GM19438 (cell line): ENCODE results near the gene LHX1.

Experiments used
- ATAC-seq: cut with Tn5 transposase; IDR thresholded peaks from one replicate; pipeline ENCODE4 v1.9.1; 2021; ENCODE audit warnings: low read depth; ENCODE audit not compliant: unreplicated experiment

Gene LHX1

GRCh38 chr17:36937001-36937958 is at the start of gene LHX1:
LHX1 (plus strand) TSS chr17:36937475; CDS start chr17:36938198, 723 bp downstream.
- ATAC-seq, result no peak

- ATAC-seq, result no peak
Measured at GRCh38 chr17:36888236-36888951, 48.9 kb upstream of the LHX1 start.

GRCh38 chr17:36889770-36890349 is 47.4 kb upstream of the LHX1 start:
- ATAC-seq, result no peak

GRCh38 chr17:36890398-36891168 is 46.7 kb upstream of the LHX1 start:
- no peak for ATAC-seq

GRCh38 chr17:36892112-36892838 is 45.0 kb upstream of the LHX1 start:
- ATAC-seq, result no peak

- no peak for ATAC-seq
Measured at GRCh38 chr17:36894177-36894576, 43.1 kb upstream of the LHX1 start.

- no peak for ATAC-seq
Measured at GRCh38 chr17:36894925-36895324, 42.4 kb upstream of the LHX1 start.

- ATAC-seq, result no peak
Measured at GRCh38 chr17:36899250-36900159, 37.8 kb upstream of the LHX1 start.

- ATAC-seq, result no peak
Measured at GRCh38 chr17:36900160-36900512, 37.1 kb upstream of the LHX1 start.

GRCh38 chr17:36901506-36901905 is 35.8 kb upstream of the LHX1 start:
- ATAC-seq, result no peak

GRCh38 chr17:36907407-36907806 is 29.9 kb upstream of the LHX1 start:
- ATAC-seq, result no peak

GRCh38 chr17:36910513-36910912 is 26.8 kb upstream of the LHX1 start:
- ATAC-seq, result no peak

- no peak for ATAC-seq
Measured at GRCh38 chr17:36911001-36911400, 26.3 kb upstream of the LHX1 start.

GRCh38 chr17:36913132-36913531 is 24.1 kb upstream of the LHX1 start:
- no peak for ATAC-seq

- ATAC-seq, result no peak
Measured at GRCh38 chr17:36918211-36918691, 19.0 kb upstream of the LHX1 start.

GRCh38 chr17:36919407-36919968 is 17.8 kb upstream of the LHX1 start:
- ATAC-seq, result no peak

- ATAC-seq, result no peak
Measured at GRCh38 chr17:36920032-36921005, 17.0 kb upstream of the LHX1 start.
